Stomach smooth muscle (tissue), 2 donors: Measurements from ENCODE around the gene TLR9.

Experiments
- H3K27ac ChIP-seq: one replicate; pipeline ENCODE4 v1.7.0; 2013; ENCODE audit warnings: mild to moderate bottlenecking, low read length, inconsistent platforms
- H3K27me3 ChIP-seq, 2 donors: one replicate each; pipeline ENCODE4 v1.7.0; 2013; ENCODE audit warnings: low read length in 2 of 2; ENCODE audit not compliant: insufficient read depth in 2 of 2, control insufficient read depth in 1 of 2
- H3K36me3 ChIP-seq, 2 donors: one replicate each; pipeline ENCODE4 v1.7.0; 2013; ENCODE audit warnings: low read length in 2 of 2; ENCODE audit not compliant: control insufficient read depth in 2 of 2, insufficient read depth in 2 of 2
- H3K4me1 ChIP-seq: one replicate; pipeline ENCODE4 v1.7.0; 2013; ENCODE audit warnings: low read length; ENCODE audit not compliant: control insufficient read depth, insufficient read depth
- H3K4me3 ChIP-seq, 2 donors: one replicate each; pipeline ENCODE4 v1.7.0; 2013; ENCODE audit warnings: low read length in 2 of 2
- H3K9ac ChIP-seq, 2 donors: one replicate each; pipeline ENCODE4 v1.7.0; 2013; ENCODE audit warnings: low read length in 2 of 2, mild to moderate bottlenecking in 1 of 2
- H3K9me3 ChIP-seq, 2 donors: one replicate each; pipeline ENCODE4 v1.7.0; 2013; ENCODE audit warnings: low read length in 2 of 2; ENCODE audit not compliant: control insufficient read depth in 2 of 2
- donor health status: healthy.
- donor health status: Pancreatic carcinoma.

The TLR9 gene

GRCh38 chr3:52190294-52191074 is 35.0 kb downstream of the TLR9 start:
- no peak overlapping the region for H3K9ac ChIP-seq
- H3K4me1 ChIP-seq = peaks cover 36% of the 10 kb centered on the region
- H3K27ac ChIP-seq = no peak overlapping the region

GRCh38 chr3:52188556-52188955 is 36.9 kb downstream of the TLR9 start:
- H3K4me3 ChIP-seq = no peak overlapping the region
- H3K9me3 ChIP-seq = no peaks in the 10 kb centered on the region
- no peak overlapping the region for H3K27ac ChIP-seq
- H3K4me1 ChIP-seq = peaks cover 26% of the 10 kb centered on the region
- H3K9ac ChIP-seq = no peak overlapping the region
- no peaks in the 10 kb centered on the region for H3K27me3 ChIP-seq
- H3K36me3 ChIP-seq = no peaks in the 10 kb centered on the region

More at GRCh38 chr3:52190294-52191074, 35.0 kb downstream of the TLR9 start:
- no peaks in the 10 kb centered on the region for H3K27me3 ChIP-seq
- H3K4me3 ChIP-seq = no peak overlapping the region
- no peaks in the 10 kb centered on the region for H3K36me3 ChIP-seq
- H3K9me3 ChIP-seq = no peaks in the 10 kb centered on the region

GRCh38 chr3:52186729-52187128 is 38.7 kb downstream of the TLR9 start:
- peaks cover 16% of the 10 kb centered on the region for H3K4me1 ChIP-seq
- H3K36me3 ChIP-seq = no peaks in the 10 kb centered on the region
- H3K27me3 ChIP-seq = no peaks in the 10 kb centered on the region
- H3K9me3 ChIP-seq = no peaks in the 10 kb centered on the region
- H3K27ac ChIP-seq = no peak overlapping the region
- H3K9ac ChIP-seq = no peak overlapping the region
- H3K4me3 ChIP-seq = no peak overlapping the region

GRCh38 chr3:52185837-52186236 is 39.6 kb downstream of the TLR9 start:
- Histone ChIP-seq H3K36me3 (no peaks in the 10 kb centered on the region), H3K4me1 (peaks cover 12% of the 10 kb centered on the region), H3K27ac (no peak overlapping the region), H3K9me3 (no peaks in the 10 kb centered on the region), H3K27me3 (no peaks in the 10 kb centered on the region), H3K4me3 (no peak overlapping the region), H3K9ac (no peak overlapping the region)

GRCh38 chr3:52185311-52185710 is 40.1 kb downstream of the TLR9 start:
- no peaks in the 10 kb centered on the region for H3K27me3 ChIP-seq
- H3K9me3 ChIP-seq = no peaks in the 10 kb centered on the region
- no peak overlapping the region for H3K27ac ChIP-seq
- peaks cover 7% of the 10 kb centered on the region for H3K4me1 ChIP-seq
- no peaks in the 10 kb centered on the region for H3K36me3 ChIP-seq
- no peak overlapping the region for H3K9ac ChIP-seq
- H3K4me3 ChIP-seq = no peak overlapping the region

GRCh38 chr3:52184690-52185089 is 40.8 kb downstream of the TLR9 start:
- Histone ChIP-seq H3K27me3 (no peaks in the 10 kb centered on the region), H3K27ac (no peak overlapping the region), H3K9ac (no peak overlapping the region), H3K36me3 (no peaks in the 10 kb centered on the region), H3K4me1 (peaks cover under 1% of the 10 kb centered on the region), H3K9me3 (no peaks in the 10 kb centered on the region), H3K4me3 (no peak overlapping the region)

GRCh38 chr3:52183786-52184445 is 41.5 kb downstream of the TLR9 start:
- H3K27me3 ChIP-seq = no peaks in the 10 kb centered on the region
- H3K9ac ChIP-seq = no peak overlapping the region
- H3K4me1 ChIP-seq = no peaks in the 10 kb centered on the region
- no peaks in the 10 kb centered on the region for H3K36me3 ChIP-seq
- H3K27ac ChIP-seq = no peak overlapping the region
- H3K4me3 ChIP-seq = no peak overlapping the region
- no peaks in the 10 kb centered on the region for H3K9me3 ChIP-seq

- no peaks in the 10 kb centered on the region for H3K27me3 ChIP-seq
- no peak overlapping the region for H3K27ac ChIP-seq
- H3K9me3 ChIP-seq = no peaks in the 10 kb centered on the region
- H3K4me1 ChIP-seq = no peaks in the 10 kb centered on the region
- no peak overlapping the region for H3K4me3 ChIP-seq
- no peaks in the 10 kb centered on the region for H3K36me3 ChIP-seq
- no peak overlapping the region for H3K9ac ChIP-seq
These were observed 42.8 kb downstream of the TLR9 start for GRCh38 chr3:52182691-52183090.

- Histone ChIP-seq H3K4me1 (no peaks in the 10 kb centered on the region), H3K4me3 (no peak overlapping the region), H3K27ac (no peak overlapping the region), H3K9ac (no peak overlapping the region), H3K36me3 (no peaks in the 10 kb centered on the region), H3K27me3 (no peaks in the 10 kb centered on the region), H3K9me3 (no peaks in the 10 kb centered on the region)
These were observed 43.2 kb downstream of the TLR9 start for GRCh38 chr3:52182196-52182595.

GRCh38 chr3:52181543-52181942 is 43.9 kb downstream of the TLR9 start:
- Histone ChIP-seq H3K27me3 (no peaks in the 10 kb centered on the region), H3K36me3 (no peaks in the 10 kb centered on the region), H3K9ac (no peak overlapping the region), H3K27ac (no peak overlapping the region), H3K4me3 (no peak overlapping the region), H3K9me3 (no peaks in the 10 kb centered on the region), H3K4me1 (no peaks in the 10 kb centered on the region)

GRCh38 chr3:52178537-52178936 is 46.9 kb downstream of the TLR9 start:
- H3K9me3 ChIP-seq = no peaks in the 10 kb centered on the region
- H3K4me3 ChIP-seq = no peak overlapping the region
- H3K36me3 ChIP-seq = no peaks in the 10 kb centered on the region
- H3K9ac ChIP-seq = no peak overlapping the region
- H3K27me3 ChIP-seq = no peaks in the 10 kb centered on the region
- H3K27ac ChIP-seq = no peak overlapping the region
- H3K4me1 ChIP-seq = no peaks in the 10 kb centered on the region
